Measurements from ENCODE around the gene CWC22. TPM values are rescaled to one million over a fixed set of nuclear protein-coding genes. Genes with fewer than 3 reads are reported as not detected.
"Not testable (repeated sequence)": the region's sequence is repeated elsewhere in the genome, so short reads cannot be mapped to it uniquely, and the experiment has no call there.

Gene CWC22
- total and polyA plus RNA-seq, 2 donors (not counting 1 experiment from before 2014, with no cell fraction given): 6.4 to 22.5 TPM

- Histone ChIP-seq H3K79me2 (ENCODE audit: control insufficient read depth, insufficient read depth, low read length) (no peaks in the 10 kb centered on the region), H3K27ac (ENCODE audit: insufficient read depth, low read length) (no peak overlapping the region), H3K4me3 (replicated peaks in 1 of 4; ENCODE audit: control extremely low read depth in 1 of 4, insufficient read depth in 1 of 4, low read depth in 3 of 4, low read length in 4 of 4) (no peak overlapping the region), H2AFZ (ENCODE audit: low read length) (no peak overlapping the region), H3K4me2 (ENCODE audit: extremely low read depth, insufficient read depth, low read length) (no peak overlapping the region), H3K4me1 (ENCODE audit: control insufficient read depth, extremely low read depth, insufficient read depth, low read length) (no peaks in the 10 kb centered on the region), H3K9ac (ENCODE audit: insufficient read depth, low read length) (no peak overlapping the region), H4K20me1 (ENCODE audit: control insufficient read depth, extremely low read depth, insufficient read depth, low read length) (no peaks in the 10 kb centered on the region), H3K9me3 (ENCODE audit: control insufficient read depth, insufficient read depth, low read depth, low read length) (no peaks in the 10 kb centered on the region), H3K27me3 (ENCODE audit: control insufficient read depth, insufficient read depth, low read length) (no peaks in the 10 kb centered on the region), H3K36me3 (ENCODE audit: control insufficient read depth, insufficient read depth, low read length) (no peaks in the 10 kb centered on the region)
- TF ChIP-seq, protein P1, sequence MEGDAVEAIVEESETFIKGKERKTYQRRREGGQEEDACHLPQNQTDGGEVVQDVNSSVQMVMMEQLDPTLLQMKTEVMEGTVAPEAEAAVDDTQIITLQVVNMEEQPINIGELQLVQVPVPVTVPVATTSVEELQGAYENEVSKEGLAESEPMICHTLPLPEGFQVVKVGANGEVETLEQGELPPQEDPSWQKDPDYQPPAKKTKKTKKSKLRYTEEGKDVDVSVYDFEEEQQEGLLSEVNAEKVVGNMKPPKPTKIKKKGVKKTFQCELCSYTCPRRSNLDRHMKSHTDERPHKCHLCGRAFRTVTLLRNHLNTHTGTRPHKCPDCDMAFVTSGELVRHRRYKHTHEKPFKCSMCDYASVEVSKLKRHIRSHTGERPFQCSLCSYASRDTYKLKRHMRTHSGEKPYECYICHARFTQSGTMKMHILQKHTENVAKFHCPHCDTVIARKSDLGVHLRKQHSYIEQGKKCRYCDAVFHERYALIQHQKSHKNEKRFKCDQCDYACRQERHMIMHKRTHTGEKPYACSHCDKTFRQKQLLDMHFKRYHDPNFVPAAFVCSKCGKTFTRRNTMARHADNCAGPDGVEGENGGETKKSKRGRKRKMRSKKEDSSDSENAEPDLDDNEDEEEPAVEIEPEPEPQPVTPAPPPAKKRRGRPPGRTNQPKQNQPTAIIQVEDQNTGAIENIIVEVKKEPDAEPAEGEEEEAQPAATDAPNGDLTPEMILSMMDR (conservative IDR thresholded peaks at IDR 0.05 in 1 of 2, IDR thresholded peaks at IDR 0.05 in 1 of 2; ENCODE audit: low read depth in 1 of 2, low read length in 2 of 2): no peak
- no peak for TF ChIP-seq EZH2 (IDR thresholded peaks at IDR 0.05; ENCODE audit: low read length, missing control alignments)
- peak; percentile 27 to 48 for DNase-seq (ENCODE audit: low read depth in 2 of 2)
Measured at GRCh38 chr2:179932786-179933185, 74.3 kb downstream of the CWC22 start.

DNA sequence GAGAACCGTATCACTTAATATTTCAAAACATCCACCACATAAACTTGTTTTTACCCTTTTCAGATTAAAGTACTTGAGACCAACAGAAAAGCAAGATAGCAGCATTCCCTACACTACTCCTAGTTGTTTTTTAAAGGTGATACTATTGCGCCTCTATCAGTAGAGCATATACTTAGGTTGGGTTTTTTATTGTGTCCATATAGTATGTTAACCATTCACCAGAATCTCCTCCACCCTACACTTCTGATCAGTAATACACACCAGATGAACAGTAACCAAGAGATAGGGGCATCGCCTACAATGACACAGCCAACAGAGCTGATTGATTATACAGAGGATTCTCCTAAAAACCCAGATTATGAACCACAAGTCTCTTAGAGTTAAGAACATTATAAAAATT, 75.6 kb downstream of the CWC22 start:
- Histone ChIP-seq H2AFZ (ENCODE audit: low read length) (no peak overlapping the region), H3K4me2 (ENCODE audit: extremely low read depth, insufficient read depth, low read length) (no peak overlapping the region), H4K20me1 (ENCODE audit: control insufficient read depth, extremely low read depth, insufficient read depth, low read length) (no peaks in the 10 kb centered on the region), H3K9me3 (ENCODE audit: control insufficient read depth, insufficient read depth, low read depth, low read length) (no peaks in the 10 kb centered on the region), H3K36me3 (ENCODE audit: control insufficient read depth, insufficient read depth, low read length) (no peaks in the 10 kb centered on the region), H3K4me3 (replicated peaks in 1 of 4; ENCODE audit: control extremely low read depth in 1 of 4, insufficient read depth in 1 of 4, low read depth in 3 of 4, low read length in 4 of 4) (no peak overlapping the region), H3K27me3 (ENCODE audit: control insufficient read depth, insufficient read depth, low read length) (no peaks in the 10 kb centered on the region), H3K27ac (ENCODE audit: insufficient read depth, low read length) (no peak overlapping the region), H3K9ac (ENCODE audit: insufficient read depth, low read length) (no peak overlapping the region), H3K4me1 (ENCODE audit: control insufficient read depth, extremely low read depth, insufficient read depth, low read length) (no peaks in the 10 kb centered on the region), H3K79me2 (ENCODE audit: control insufficient read depth, insufficient read depth, low read length) (no peaks in the 10 kb centered on the region)
- no peak for TF ChIP-seq EZH2 (IDR thresholded peaks at IDR 0.05; ENCODE audit: low read length, missing control alignments)
- TF ChIP-seq, protein P1 (conservative IDR thresholded peaks at IDR 0.05 in 1 of 2, IDR thresholded peaks at IDR 0.05 in 1 of 2; ENCODE audit: low read depth in 1 of 2, low read length in 2 of 2): no peak
- DNase-seq (ENCODE audit: low read depth in 2 of 2): no peak

DNA sequence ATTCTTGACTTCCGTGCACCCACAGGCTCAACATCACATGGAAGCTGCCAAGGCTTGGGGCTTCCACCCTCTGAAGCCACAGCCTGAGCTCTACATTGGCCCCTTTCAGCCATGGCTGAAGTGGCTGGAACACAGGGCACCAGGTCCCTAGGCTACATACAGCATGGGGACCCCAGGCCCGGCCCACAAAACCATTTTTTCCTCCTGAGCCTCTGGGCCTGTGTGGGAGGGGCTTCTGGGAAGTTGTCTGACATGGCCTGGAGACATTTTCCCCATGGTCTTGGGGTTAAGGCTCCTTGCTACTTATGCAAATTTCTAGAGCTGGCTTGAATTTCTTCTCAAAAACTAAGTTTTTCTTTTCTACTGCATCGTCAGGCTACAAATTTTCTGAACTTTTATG, 77.1 kb downstream of the CWC22 start:
- not testable (repeated sequence) for H3K4me1 ChIP-seq (ENCODE audit: control insufficient read depth, extremely low read depth, insufficient read depth, low read length); H3K4me3 ChIP-seq (replicated peaks in 1 of 4; ENCODE audit: control extremely low read depth in 1 of 4, insufficient read depth in 1 of 4, low read depth in 3 of 4, low read length in 4 of 4); DNase-seq (ENCODE audit: low read depth in 2 of 2); H3K79me2 ChIP-seq (ENCODE audit: control insufficient read depth, insufficient read depth, low read length); H3K27me3 ChIP-seq (ENCODE audit: control insufficient read depth, insufficient read depth, low read length); H3K27ac ChIP-seq (ENCODE audit: insufficient read depth, low read length); H4K20me1 ChIP-seq (ENCODE audit: control insufficient read depth, extremely low read depth, insufficient read depth, low read length); H2AFZ ChIP-seq (ENCODE audit: low read length); H3K4me2 ChIP-seq (ENCODE audit: extremely low read depth, insufficient read depth, low read length); H3K9me3 ChIP-seq (ENCODE audit: control insufficient read depth, insufficient read depth, low read depth, low read length); H3K36me3 ChIP-seq (ENCODE audit: control insufficient read depth, insufficient read depth, low read length); H3K9ac ChIP-seq (ENCODE audit: insufficient read depth, low read length)

Measured in fibroblast of lung (primary cell).